Neural progenitor cell (in vitro differentiated cells): Measurements from ENCODE around the gene PLEKHN1. TPM values are rescaled to one million over a fixed set of nuclear protein-coding genes. Genes with fewer than 3 reads are reported as not detected.
"Not testable (repeated sequence)": the region's sequence is repeated elsewhere in the genome, so short reads cannot be mapped to it uniquely, and the experiment has no call there.

ENCODE experiments used
- DNase-seq: peaks from one replicate; pipeline ENCODE4 v3.0.0-alpha.2; 2016; ENCODE audit warnings: low spot score
- H2AFZ ChIP-seq: fragments of 200-600 bp; sonication (generic); replicated peaks from 2 replicates; pipeline ENCODE4 v1.6.1; 2016; ENCODE audit warnings: antibody characterized with exemption
- H3F3A ChIP-seq: fragments of 200-600 bp; sonication (generic); 2 replicates; pipeline ENCODE4 v1.6.1; 2016; ENCODE audit warnings: antibody characterized with exemption, low read depth
- H3K27ac ChIP-seq: fragments of 200-600 bp; sonication (generic); 2 replicates; pipeline ENCODE4 v1.5.1; 2016; ENCODE audit warnings: mild to moderate bottlenecking
- H3K27me3 ChIP-seq: fragments of 200-600 bp; sonication (generic); 2 replicates; pipeline ENCODE4 v1.6.1; 2016; ENCODE audit warnings: mild to moderate bottlenecking, moderate library complexity
- H3K36me3 ChIP-seq: fragments of 200-600 bp; sonication (generic); 2 replicates; pipeline ENCODE4 v1.5.1; 2016
- H3K4me1 ChIP-seq: fragments of 200-600 bp; sonication (generic); 2 replicates; pipeline ENCODE4 v1.6.1; 2016; ENCODE audit warnings: mixed run types
- H3K4me2 ChIP-seq: fragments of 200-600 bp; sonication (generic); 2 replicates; pipeline ENCODE4 v1.6.1; 2016
- H3K4me3 ChIP-seq: fragments of 200-600 bp; sonication (generic); 2 replicates; pipeline ENCODE4 v1.5.1; 2016
- H3K79me2 ChIP-seq: fragments of 200-600 bp; sonication (generic); 2 replicates; pipeline ENCODE4 v1.6.1; 2016; ENCODE audit warnings: low read depth
- H3K9ac ChIP-seq: fragments of 200-600 bp; sonication (generic); 2 replicates; pipeline ENCODE4 v1.6.1; 2016
- H3K9me3 ChIP-seq: fragments of 200-600 bp; sonication (generic); 2 replicates; pipeline ENCODE4 v1.5.1; 2016; ENCODE audit warnings: low read depth
- H4K20me1 ChIP-seq: fragments of 200-600 bp; sonication (generic); 2 replicates; pipeline ENCODE4 v1.6.1; 2016; ENCODE audit warnings: low read depth
- H3K27ac Mint-ChIP-seq: 3 replicates; pipeline ENCODE4 v1.8.0; 2021; ENCODE audit warnings: mixed read lengths
- H3K27me3 Mint-ChIP-seq: 2 replicates; pipeline ENCODE4 v1.8.0; 2022; ENCODE audit warnings: low read depth, mild to moderate bottlenecking, inconsistent platforms, moderate library complexity, mixed read lengths; ENCODE audit not compliant: insufficient read depth
- H3K36me3 Mint-ChIP-seq: 3 replicates; pipeline ENCODE4 v1.8.0; 2021; ENCODE audit warnings: mixed read lengths
- H3K4me1 Mint-ChIP-seq: 3 replicates; pipeline ENCODE4 v1.8.0; 2021; ENCODE audit warnings: mixed read lengths
- H3K4me3 Mint-ChIP-seq: 3 replicates; pipeline ENCODE4 v1.8.0; 2021; ENCODE audit warnings: mild to moderate bottlenecking, moderate library complexity, mixed read lengths
- H3K9me3 Mint-ChIP-seq: 3 replicates; pipeline ENCODE4 v1.8.0; 2020; ENCODE audit warnings: mixed read lengths
- EZH2 ChIP-seq: fragments of 200-600 bp; sonication (generic); IDR thresholded peaks from 2 replicates; pipeline ENCODE4 v1.6.1; 2017; ENCODE audit warnings: antibody characterized with exemption, mild to moderate bottlenecking, moderate library complexity
- EZH2phosphoT487 ChIP-seq: fragments of 200-600 bp; sonication (generic); IDR thresholded peaks from 2 replicates; pipeline ENCODE4 v1.6.1; 2017; ENCODE audit warnings: antibody characterized with exemption
- total RNA-seq: library from RNA; depleted of rRNA; stranded (reverse); fragments of >200 nt; gene quantifications from 2 replicates; pipeline ENCODE4 v1.2.3, GENCODE V29; 2015; ENCODE audit warnings: low replicate concordance
- TF ChIP-seq, protein P1 (sequence below): fragments of 200-600 bp; sonication (generic); IDR thresholded peaks from 2 replicates; pipeline ENCODE4 v1.5.1; 2017; ENCODE audit warnings: antibody characterized with exemption, mild to moderate bottlenecking

The PLEKHN1 gene
- total RNA-seq, 1 donor from 2014 or later, result not detected

DNA sequence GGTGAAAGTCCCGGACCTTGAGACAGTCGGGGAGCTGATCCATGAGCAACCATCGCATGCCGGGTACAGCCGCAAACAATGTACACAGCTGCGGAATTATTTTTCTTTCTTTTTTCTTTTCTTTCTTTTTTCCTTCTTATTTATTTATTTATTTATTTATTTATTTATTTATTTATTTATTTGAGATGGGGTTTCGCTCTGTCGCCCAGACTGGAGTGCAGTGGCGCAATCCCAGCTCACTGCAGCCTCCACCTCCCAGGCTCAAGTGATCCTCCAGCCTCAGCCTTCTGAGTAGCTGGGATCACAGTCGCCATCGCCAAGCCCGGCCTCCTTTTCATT is 18.2 kb downstream of the PLEKHN1 start:
- Histone ChIP-seq H3K4me3 (no peak overlapping the region), H3K9ac (no peak overlapping the region), H3K4me2 (peak overlapping the region; percentile 67), H3K4me1 (no peaks in the 10 kb centered on the region), H3K9me3 (no peaks in the 10 kb centered on the region), H3F3A (no peaks in the 10 kb centered on the region), H4K20me1 (no peaks in the 10 kb centered on the region), H3K36me3 (no peaks in the 10 kb centered on the region), H3K27ac (no peak overlapping the region), H3K27me3 (peaks cover 92% of the 10 kb centered on the region), H2AFZ (no peak overlapping the region), H3K79me2 (no peaks in the 10 kb centered on the region)
- Mint-ChIP-seq H3K27ac (no peak overlapping the region), H3K36me3 (peaks cover 1% of the 10 kb centered on the region), H3K4me3 (no peak overlapping the region), H3K4me1 (peaks cover 7% of the 10 kb centered on the region), H3K27me3 (peaks cover 19% of the 10 kb centered on the region), H3K9me3 (peaks cover 12% of the 10 kb centered on the region)
- no peak for DNase-seq
- TF ChIP-seq EZH2phosphoT487 (no peak), EZH2 (no peak)
- TF ChIP-seq, protein P1, sequence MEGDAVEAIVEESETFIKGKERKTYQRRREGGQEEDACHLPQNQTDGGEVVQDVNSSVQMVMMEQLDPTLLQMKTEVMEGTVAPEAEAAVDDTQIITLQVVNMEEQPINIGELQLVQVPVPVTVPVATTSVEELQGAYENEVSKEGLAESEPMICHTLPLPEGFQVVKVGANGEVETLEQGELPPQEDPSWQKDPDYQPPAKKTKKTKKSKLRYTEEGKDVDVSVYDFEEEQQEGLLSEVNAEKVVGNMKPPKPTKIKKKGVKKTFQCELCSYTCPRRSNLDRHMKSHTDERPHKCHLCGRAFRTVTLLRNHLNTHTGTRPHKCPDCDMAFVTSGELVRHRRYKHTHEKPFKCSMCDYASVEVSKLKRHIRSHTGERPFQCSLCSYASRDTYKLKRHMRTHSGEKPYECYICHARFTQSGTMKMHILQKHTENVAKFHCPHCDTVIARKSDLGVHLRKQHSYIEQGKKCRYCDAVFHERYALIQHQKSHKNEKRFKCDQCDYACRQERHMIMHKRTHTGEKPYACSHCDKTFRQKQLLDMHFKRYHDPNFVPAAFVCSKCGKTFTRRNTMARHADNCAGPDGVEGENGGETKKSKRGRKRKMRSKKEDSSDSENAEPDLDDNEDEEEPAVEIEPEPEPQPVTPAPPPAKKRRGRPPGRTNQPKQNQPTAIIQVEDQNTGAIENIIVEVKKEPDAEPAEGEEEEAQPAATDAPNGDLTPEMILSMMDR, result peak; percentile 3

DNA sequence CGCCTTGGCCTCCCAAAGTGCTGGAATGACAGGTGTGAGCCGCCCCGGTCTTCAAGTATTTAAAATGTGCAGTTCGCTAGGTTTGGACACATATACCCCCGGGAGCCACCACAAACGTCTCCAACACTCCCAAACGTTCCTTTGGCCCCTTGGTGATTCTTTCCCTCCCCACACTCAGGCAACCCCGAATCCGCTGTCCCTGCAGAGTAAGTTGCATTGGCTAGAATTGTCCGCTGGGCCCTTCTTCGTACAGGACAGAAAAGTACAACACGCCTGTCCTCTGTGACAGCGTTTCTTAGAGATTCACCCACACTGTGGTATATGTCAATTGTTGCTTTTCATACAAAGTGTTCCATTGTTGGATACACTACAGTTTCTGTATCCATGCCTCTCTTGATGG is 18.8 kb downstream of the PLEKHN1 start:
- Histone ChIP-seq H3K36me3 (no peaks in the 10 kb centered on the region), H2AFZ (no peak overlapping the region), H3K27ac (no peak overlapping the region), H3K27me3 (peaks cover 98% of the 10 kb centered on the region), H3K79me2 (no peaks in the 10 kb centered on the region), H4K20me1 (no peaks in the 10 kb centered on the region), H3F3A (no peaks in the 10 kb centered on the region), H3K4me2 (no peak overlapping the region), H3K9me3 (no peaks in the 10 kb centered on the region), H3K9ac (no peak overlapping the region), H3K4me1 (no peaks in the 10 kb centered on the region), H3K4me3 (no peak overlapping the region)
- Mint-ChIP-seq H3K4me3 (peak overlapping the region; percentile 7), H3K27ac (no peak overlapping the region), H3K27me3 (peaks cover 22% of the 10 kb centered on the region), H3K9me3 (peaks cover 16% of the 10 kb centered on the region), H3K36me3 (peaks cover 1% of the 10 kb centered on the region), H3K4me1 (peaks cover 7% of the 10 kb centered on the region)
- no peak for DNase-seq
- TF ChIP-seq EZH2 (no peak), EZH2phosphoT487 (no peak)
- TF ChIP-seq, protein P1, result no peak

DNA sequence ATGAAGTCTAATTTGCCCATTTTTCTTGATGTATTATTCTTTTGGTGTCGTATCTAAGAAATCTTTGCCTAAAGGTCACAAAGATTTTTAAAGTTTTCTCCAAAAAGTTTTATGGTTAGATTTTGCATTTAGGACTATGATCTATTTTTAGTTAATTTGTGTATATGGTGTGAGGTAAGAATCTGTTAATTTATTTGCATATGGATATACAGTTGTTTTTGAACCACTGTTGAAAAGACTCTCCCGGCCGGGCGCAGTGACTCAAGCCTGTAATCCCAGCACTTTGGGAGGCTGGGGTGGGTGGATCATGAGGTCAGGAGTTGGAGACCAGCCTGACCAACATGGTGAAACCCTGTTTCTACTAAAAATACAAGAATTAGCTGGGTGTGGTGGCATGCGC is 21.8 kb downstream of the PLEKHN1 start:
- H3K27me3 ChIP-seq, result peaks cover 99% of the 10 kb centered on the region
- DNase-seq, result not testable (repeated sequence)

DNA sequence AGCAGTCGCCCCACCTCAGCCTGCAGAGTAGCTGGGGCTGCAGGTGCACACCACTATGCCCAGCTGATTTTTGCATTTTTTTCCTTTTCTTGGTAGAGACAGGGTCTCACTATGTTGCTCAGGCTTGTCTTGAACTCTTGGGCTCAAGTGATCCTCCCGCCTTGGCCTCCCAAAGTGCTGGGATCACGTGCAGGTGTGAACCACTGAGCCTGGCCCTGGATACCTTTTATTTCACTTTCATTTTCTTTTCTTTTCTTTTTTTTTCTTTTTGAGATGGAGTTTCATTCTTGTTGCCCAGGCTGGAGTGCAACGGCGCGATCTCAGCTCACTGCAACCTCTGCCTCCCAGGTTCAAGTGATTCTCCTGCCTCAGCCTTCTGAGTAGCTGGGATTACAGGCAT is 25.0 kb downstream of the PLEKHN1 start:
- not testable (repeated sequence) for H3K79me2 ChIP-seq, H4K20me1 ChIP-seq, H2AFZ ChIP-seq, H3K4me3 Mint-ChIP-seq, H3K9ac ChIP-seq, H3K36me3 Mint-ChIP-seq, DNase-seq, H3K4me1 Mint-ChIP-seq, H3K9me3 ChIP-seq, H3F3A ChIP-seq, H3K4me1 ChIP-seq, H3K4me3 ChIP-seq, H3K36me3 ChIP-seq, H3K4me2 ChIP-seq, H3K27ac Mint-ChIP-seq, H3K27ac ChIP-seq
- Mint-ChIP-seq H3K27me3 (peaks cover 25% of the 10 kb centered on the region), H3K9me3 (peaks cover 42% of the 10 kb centered on the region)
- H3K27me3 ChIP-seq, result peaks cover 100% of the 10 kb centered on the region

More for the DNA sequence above, 21.8 kb downstream of the PLEKHN1 start:
- not testable (repeated sequence) for H3K4me3 Mint-ChIP-seq, H3K4me2 ChIP-seq, H3K9me3 ChIP-seq, H2AFZ ChIP-seq, H3K36me3 ChIP-seq, H3K4me1 ChIP-seq, H3K27ac ChIP-seq, H3K27ac Mint-ChIP-seq, H3K4me3 ChIP-seq, H3K9ac ChIP-seq, H3K4me1 Mint-ChIP-seq, H3K36me3 Mint-ChIP-seq, H3F3A ChIP-seq, H3K79me2 ChIP-seq, H4K20me1 ChIP-seq
- H3K27me3 Mint-ChIP-seq, result peaks cover 27% of the 10 kb centered on the region
- H3K9me3 Mint-ChIP-seq, result peaks cover 36% of the 10 kb centered on the region
